Epithelial cell of prostate (primary cell): ENCODE data around the gene DTNBP1.

Experiments
- DNase-seq: peaks from one replicate; pipeline ENCODE4 v3.0.0-alpha.2; 2011; ENCODE audit warnings: low read depth, low spot score
- H3K27ac ChIP-seq: fragments of 450-650 bp; 2 replicates; pipeline ENCODE4 v1.5.1; 2017; ENCODE audit warnings: mild to moderate bottlenecking

The DTNBP1 gene

GRCh38 chr6:15662326-15663129 lies at the start of gene DTNBP1:
DTNBP1 (minus strand) TSS chr6:15663028; CDS start chr6:15662869, 159 bp downstream.
- H3K27ac ChIP-seq, result peak within 1 kb of the TSS; percentile 22

GRCh38 chr6:15709651-15710269 lies 46.9 kb upstream of the DTNBP1 start:
- no peak for DNase-seq
- no peak overlapping the region for H3K27ac ChIP-seq

More at GRCh38 chr6:15662326-15663129, at the start of gene DTNBP1:
- no peak for DNase-seq

GRCh38 chr6:15708231-15708630 lies 45.4 kb upstream of the DTNBP1 start:
- no peak for DNase-seq
- H3K27ac ChIP-seq, result no peak overlapping the region

- no peak for DNase-seq
- H3K27ac ChIP-seq, result no peak overlapping the region
Measured at GRCh38 chr6:15705981-15706380, 43.2 kb upstream of the DTNBP1 start.

GRCh38 chr6:15698471-15698870 lies 35.6 kb upstream of the DTNBP1 start:
- no peak for DNase-seq
- no peak overlapping the region for H3K27ac ChIP-seq

- DNase-seq, result no peak
Measured at GRCh38 chr6:15697895-15698294, 35.1 kb upstream of the DTNBP1 start.

GRCh38 chr6:15691250-15691869 lies 28.5 kb upstream of the DTNBP1 start:
- no peak overlapping the region for H3K27ac ChIP-seq
- DNase-seq, result peak; percentile 29

More at GRCh38 chr6:15697895-15698294, 35.1 kb upstream of the DTNBP1 start:
- no peak overlapping the region for H3K27ac ChIP-seq

GRCh38 chr6:15690510-15690909 lies 27.7 kb upstream of the DTNBP1 start:
- H3K27ac ChIP-seq, result no peak overlapping the region
- no peak for DNase-seq

GRCh38 chr6:15689586-15690482 lies 27.0 kb upstream of the DTNBP1 start:
- H3K27ac ChIP-seq, result no peak overlapping the region

GRCh38 chr6:15685619-15686018 lies 22.8 kb upstream of the DTNBP1 start:
- no peak for DNase-seq
- no peak overlapping the region for H3K27ac ChIP-seq

More at GRCh38 chr6:15689586-15690482, 27.0 kb upstream of the DTNBP1 start:
- no peak for DNase-seq

- no peak for DNase-seq
- H3K27ac ChIP-seq, result no peak overlapping the region
Measured at GRCh38 chr6:15682965-15683822, 20.4 kb upstream of the DTNBP1 start.

- DNase-seq, result no peak
- H3K27ac ChIP-seq, result no peak overlapping the region
Measured at GRCh38 chr6:15681946-15682345, 19.1 kb upstream of the DTNBP1 start.

- DNase-seq, result no peak
- no peak overlapping the region for H3K27ac ChIP-seq
Measured at GRCh38 chr6:15678514-15678913, 15.7 kb upstream of the DTNBP1 start.

GRCh38 chr6:15677822-15678221 lies 15.0 kb upstream of the DTNBP1 start:
- DNase-seq, result no peak
- no peak overlapping the region for H3K27ac ChIP-seq

GRCh38 chr6:15675536-15676220 lies 12.8 kb upstream of the DTNBP1 start:
- H3K27ac ChIP-seq, result no peak overlapping the region
- no peak for DNase-seq

- no peak for DNase-seq
- no peak overlapping the region for H3K27ac ChIP-seq
Measured at GRCh38 chr6:15674690-15675386, 12.0 kb upstream of the DTNBP1 start.

- H3K27ac ChIP-seq, result no peak overlapping the region
- DNase-seq, result no peak
Measured at GRCh38 chr6:15673666-15674065, 10.8 kb upstream of the DTNBP1 start.

- H3K27ac ChIP-seq, result no peak overlapping the region
- DNase-seq, result no peak
Measured at GRCh38 chr6:15672818-15673217, 10.0 kb upstream of the DTNBP1 start.
